ENCODE data around the gene MATN4. TPM values are rescaled to one million over a fixed set of nuclear protein-coding genes. Genes with fewer than 3 reads are reported as not detected.

The MATN4 gene
- total and polyA plus RNA-seq, 4 donors: 3.6 to 21.2 (median 11.5) TPM

DNA sequence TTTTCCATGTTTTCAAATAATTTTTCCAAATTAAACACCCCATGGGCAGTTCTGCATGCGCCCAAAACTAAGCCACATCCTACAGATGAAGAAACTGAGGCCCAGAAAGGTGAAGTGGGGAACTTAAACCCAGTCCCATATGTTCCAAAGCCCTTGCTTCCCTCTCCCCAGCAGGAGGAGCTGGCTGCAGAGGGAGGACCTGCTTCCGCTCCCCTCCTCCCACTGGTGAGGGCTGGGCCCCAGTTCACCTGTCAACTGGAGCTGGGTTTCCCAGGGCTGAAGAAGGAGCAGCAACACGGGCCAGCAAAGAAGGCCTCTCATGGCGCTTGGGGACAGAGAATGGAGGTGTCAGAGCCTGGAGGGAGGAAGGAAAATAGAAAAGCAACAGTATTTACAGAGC lies 2.8 kb downstream of the MATN4 start:
- WGBS (ENCODE audit: insufficient coverage): 17% methylated on average over 1 of the region's 4 CpGs
- Histone ChIP-seq H3K4me3 (ENCODE audit: low read depth, low read length) (no peak overlapping the region), H3K4me1 (ENCODE audit: control insufficient read depth, insufficient read depth, low read length) (peaks cover 20% of the 10 kb centered on the region), H3K9me3 (ENCODE audit: control insufficient read depth, insufficient read depth, low read length) (no peaks in the 10 kb centered on the region), H3K36me3 (ENCODE audit: control insufficient read depth, insufficient read depth, low read length) (peaks cover 2% of the 10 kb centered on the region), H3K27me3 (ENCODE audit: control insufficient read depth, insufficient read depth, low read length) (peaks cover 38% of the 10 kb centered on the region), H3K27ac (ENCODE audit: low read depth, low read length) (no peak overlapping the region)
- no peak for DNase-seq (ENCODE audit: low read depth in 4 of 6, low spot score in 6 of 6)

DNA sequence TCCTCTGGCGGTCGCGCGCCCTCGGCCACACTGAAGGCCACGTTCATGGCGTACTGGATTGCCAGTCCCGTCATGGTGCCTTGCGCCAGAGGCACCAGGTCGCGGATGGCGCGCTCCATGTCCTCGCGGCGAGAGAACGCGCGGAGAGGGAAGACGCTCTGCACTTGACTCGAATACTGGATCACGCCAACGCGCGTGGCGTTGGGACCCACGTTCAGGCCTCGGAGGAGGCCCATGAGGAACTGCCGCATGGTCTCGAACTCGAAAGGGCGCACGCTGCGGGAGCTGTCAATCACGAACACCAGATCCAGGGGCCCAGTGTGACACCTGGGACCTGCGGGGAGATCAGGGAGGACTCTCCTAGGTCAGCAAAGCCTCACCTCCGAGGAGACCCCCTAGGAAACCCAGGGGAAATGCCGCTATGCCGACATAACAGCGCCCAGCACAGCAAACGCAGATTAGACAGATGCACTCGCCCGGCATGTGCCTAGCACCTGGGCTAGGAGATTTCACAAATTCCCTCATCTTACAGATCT lies 3.6 kb downstream of the MATN4 start:
- H3K27me3 ChIP-seq (ENCODE audit: control insufficient read depth, insufficient read depth, low read length): peaks cover 38% of the 10 kb centered on the region

DNA sequence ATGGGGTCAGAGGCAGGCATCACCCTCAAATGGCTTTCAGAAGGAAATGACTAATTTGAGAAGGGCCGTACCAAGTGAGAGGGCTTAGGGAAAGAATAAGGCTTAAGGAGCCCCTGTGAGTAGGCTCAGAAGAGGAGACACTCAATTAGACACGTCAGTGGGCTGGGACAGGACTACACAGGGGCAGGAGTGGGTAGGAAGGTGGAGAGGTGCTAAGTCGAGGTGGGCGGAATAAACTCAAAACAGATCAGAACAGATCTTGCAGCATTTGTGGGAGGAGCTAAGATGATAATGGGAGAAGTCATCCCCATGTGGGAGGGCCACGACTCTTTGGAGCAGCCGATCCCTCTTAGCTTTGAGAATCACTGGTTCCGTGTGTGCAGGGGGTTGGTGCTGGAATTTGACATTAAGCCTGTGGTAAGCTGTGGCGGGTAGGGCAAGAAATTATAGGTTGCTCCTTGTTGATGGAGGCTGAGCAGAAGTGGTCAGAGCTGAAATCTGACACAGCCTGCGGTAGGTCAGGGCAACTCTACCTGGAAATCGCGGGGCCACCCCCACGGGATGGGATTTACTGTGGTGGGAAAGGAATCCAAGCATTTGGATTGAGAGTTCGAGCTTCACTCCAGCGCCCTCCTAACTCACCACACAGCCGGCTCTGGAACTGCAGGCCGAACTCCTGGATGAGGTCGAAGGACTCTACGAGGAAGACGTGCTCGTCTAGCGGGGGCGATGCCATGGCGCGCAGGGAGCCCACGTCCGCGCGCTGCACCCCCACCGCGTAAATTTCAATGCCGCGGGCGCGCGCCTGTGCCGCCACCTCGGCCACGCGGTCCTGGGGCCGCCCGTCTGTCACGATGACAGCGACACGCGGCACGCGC lies 4.3 kb downstream of the MATN4 start:
- Histone ChIP-seq H3K9me3 (ENCODE audit: control insufficient read depth, insufficient read depth, low read length) (no peaks in the 10 kb centered on the region), H3K4me3 (ENCODE audit: low read depth, low read length) (no peak overlapping the region), H3K36me3 (ENCODE audit: control insufficient read depth, insufficient read depth, low read length) (peaks cover 2% of the 10 kb centered on the region), H3K4me1 (ENCODE audit: control insufficient read depth, insufficient read depth, low read length) (peaks cover 20% of the 10 kb centered on the region), H3K27me3 (ENCODE audit: control insufficient read depth, insufficient read depth, low read length) (peaks cover 38% of the 10 kb centered on the region), H3K27ac (ENCODE audit: low read depth, low read length) (no peak overlapping the region)
- WGBS (ENCODE audit: insufficient coverage): 61% methylated on average over 42 of the region's 47 CpGs
- peak in 1 of 6 donors; percentile 25 for DNase-seq (ENCODE audit: low read depth in 4 of 6, low spot score in 6 of 6)

More for the DNA sequence above, 3.6 kb downstream of the MATN4 start:
- Histone ChIP-seq H3K9me3 (ENCODE audit: control insufficient read depth, insufficient read depth, low read length) (no peaks in the 10 kb centered on the region), H3K4me3 (ENCODE audit: low read depth, low read length) (no peak overlapping the region), H3K36me3 (ENCODE audit: control insufficient read depth, insufficient read depth, low read length) (peaks cover 2% of the 10 kb centered on the region), H3K4me1 (ENCODE audit: control insufficient read depth, insufficient read depth, low read length) (peaks cover 20% of the 10 kb centered on the region), H3K27ac (ENCODE audit: low read depth, low read length) (no peak overlapping the region)
- 78% methylated on average over 43 of the region's 43 CpGs for WGBS (ENCODE audit: insufficient coverage)
- DNase-seq (ENCODE audit: low read depth in 4 of 6, low spot score in 6 of 6): peak in 1 of 6 donors; percentile 3

DNA sequence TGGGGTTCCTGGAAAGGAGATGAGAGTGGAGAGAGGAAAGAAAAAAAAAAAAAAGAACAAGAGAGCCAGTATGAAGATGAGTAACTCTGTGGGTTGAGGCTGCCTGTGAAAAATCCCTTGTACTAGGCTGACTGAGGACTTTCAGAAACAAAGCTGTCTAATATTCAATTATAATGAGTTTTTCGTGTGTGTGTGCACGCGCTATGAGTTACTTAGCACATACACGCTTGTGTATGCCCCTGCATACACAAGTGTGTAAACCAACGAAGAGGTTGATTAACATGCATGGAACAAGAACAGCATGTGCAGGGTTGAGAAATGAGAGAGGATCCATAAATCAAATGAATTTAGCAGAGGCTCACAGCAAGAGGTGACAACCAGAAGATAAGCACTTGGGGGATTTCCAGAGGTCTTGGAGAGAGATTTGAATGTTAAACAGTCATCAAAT lies 6.3 kb downstream of the MATN4 start:
- 64% methylated on average over 5 of the region's 5 CpGs for WGBS (ENCODE audit: insufficient coverage)
- DNase-seq (ENCODE audit: low read depth in 4 of 6, low spot score in 6 of 6): peak in 2 of 6 donors; percentile 39 to 63
- Histone ChIP-seq H3K9me3 (ENCODE audit: control insufficient read depth, insufficient read depth, low read length) (no peaks in the 10 kb centered on the region), H3K36me3 (ENCODE audit: control insufficient read depth, insufficient read depth, low read length) (peaks cover 4% of the 10 kb centered on the region), H3K27me3 (ENCODE audit: control insufficient read depth, insufficient read depth, low read length) (peaks cover 26% of the 10 kb centered on the region), H3K4me1 (ENCODE audit: control insufficient read depth, insufficient read depth, low read length) (peaks cover 7% of the 10 kb centered on the region), H3K4me3 (ENCODE audit: low read depth, low read length) (no peak overlapping the region), H3K27ac (ENCODE audit: low read depth, low read length) (no peak overlapping the region)

DNA sequence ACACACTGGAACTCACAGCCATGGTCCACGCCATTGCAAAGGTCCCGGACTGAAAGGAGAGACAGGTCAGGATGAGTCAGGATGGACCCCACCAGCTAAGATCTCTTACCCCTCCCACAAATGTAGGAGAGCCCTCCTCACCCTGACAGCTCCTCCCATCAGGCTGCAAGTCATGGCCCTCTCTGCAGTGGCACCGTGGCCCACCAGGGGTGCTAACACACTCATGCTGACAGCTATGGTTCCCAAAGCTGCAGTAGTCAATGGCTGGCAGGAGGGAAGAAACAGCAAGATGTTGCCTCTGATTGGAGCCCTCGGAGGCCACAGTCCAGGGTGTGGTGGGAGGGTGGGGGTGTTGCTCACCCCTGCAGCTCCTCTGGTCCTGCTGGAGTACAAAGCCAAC lies 7.1 kb downstream of the MATN4 start:
- DNase-seq (ENCODE audit: low read depth in 4 of 6, low spot score in 6 of 6): peak in 1 of 6 donors; percentile 19
- Histone ChIP-seq H3K27ac (ENCODE audit: low read depth, low read length) (no peak overlapping the region), H3K27me3 (ENCODE audit: control insufficient read depth, insufficient read depth, low read length) (peaks cover 18% of the 10 kb centered on the region), H3K4me3 (ENCODE audit: low read depth, low read length) (no peak overlapping the region), H3K36me3 (ENCODE audit: control insufficient read depth, insufficient read depth, low read length) (peaks cover 4% of the 10 kb centered on the region), H3K9me3 (ENCODE audit: control insufficient read depth, insufficient read depth, low read length) (no peaks in the 10 kb centered on the region), H3K4me1 (ENCODE audit: control insufficient read depth, insufficient read depth, low read length) (no peaks in the 10 kb centered on the region)
- 44% methylated on average over 4 of the region's 4 CpGs for WGBS (ENCODE audit: insufficient coverage)

DNA sequence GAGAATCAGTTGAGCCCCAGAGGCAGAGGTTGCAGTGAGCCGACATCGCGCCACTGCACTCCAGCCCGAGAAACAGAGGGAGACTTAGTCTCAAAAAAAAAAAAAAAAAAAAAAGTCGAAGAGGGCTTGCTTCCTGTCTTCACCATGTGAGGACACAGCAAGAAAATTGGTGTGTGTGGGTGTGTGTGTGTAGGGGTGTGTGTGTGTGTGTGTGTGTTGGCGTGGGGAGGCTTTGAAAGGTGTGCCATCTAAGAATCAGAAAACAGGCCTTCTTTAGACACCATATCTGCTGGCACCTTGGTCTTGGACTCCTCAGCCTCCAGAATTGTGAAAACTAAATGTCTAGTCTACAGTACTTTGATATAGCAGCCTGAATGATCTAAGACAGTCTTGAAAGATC lies 8.3 kb downstream of the MATN4 start:
- Histone ChIP-seq H3K27ac (ENCODE audit: low read depth, low read length) (no peak overlapping the region), H3K4me1 (ENCODE audit: control insufficient read depth, insufficient read depth, low read length) (no peaks in the 10 kb centered on the region), H3K36me3 (ENCODE audit: control insufficient read depth, insufficient read depth, low read length) (peaks cover 4% of the 10 kb centered on the region), H3K27me3 (ENCODE audit: control insufficient read depth, insufficient read depth, low read length) (peaks cover 11% of the 10 kb centered on the region), H3K4me3 (ENCODE audit: low read depth, low read length) (no peak overlapping the region), H3K9me3 (ENCODE audit: control insufficient read depth, insufficient read depth, low read length) (no peaks in the 10 kb centered on the region)
- no peak for DNase-seq (ENCODE audit: low read depth in 4 of 6, low spot score in 6 of 6)
- 100% methylated on average over 4 of the region's 6 CpGs for WGBS (ENCODE audit: insufficient coverage)

DNA sequence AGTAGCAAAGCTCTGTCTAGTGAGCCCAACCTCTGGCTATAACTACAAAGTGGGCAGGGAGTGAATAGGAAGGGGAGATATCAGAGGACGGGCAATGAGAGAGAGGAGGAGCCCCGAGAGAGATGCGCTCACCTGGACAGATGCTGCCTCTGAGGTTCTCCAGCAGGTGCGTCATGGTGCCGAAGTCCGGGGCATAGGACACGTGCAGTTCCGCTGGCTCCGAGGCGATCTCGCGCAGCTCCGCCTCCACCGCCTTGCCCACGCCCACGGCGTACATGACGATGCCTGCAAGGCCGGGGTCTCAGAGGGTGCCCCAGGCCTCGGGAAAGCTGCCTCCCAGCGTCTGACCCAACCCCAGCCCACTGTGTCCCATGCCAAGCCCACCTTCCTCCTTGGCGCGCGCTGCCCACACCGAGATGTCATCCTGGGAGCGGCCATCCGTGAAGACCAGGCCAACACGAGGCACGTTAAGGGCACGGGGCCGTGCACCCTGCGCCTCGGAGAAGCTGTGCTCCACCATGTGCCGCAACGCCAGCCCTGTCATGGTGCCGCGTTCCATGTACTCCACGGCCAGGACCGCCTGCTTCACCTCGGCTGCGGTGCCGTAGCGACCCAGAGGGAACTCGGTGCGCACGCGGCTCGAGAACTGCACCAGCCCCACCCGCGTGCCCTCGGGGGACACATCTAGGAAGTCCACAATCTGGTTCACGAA lies 10.2 kb downstream of the MATN4 start:
- no peak for DNase-seq (ENCODE audit: low read depth in 4 of 6, low spot score in 6 of 6)
- no peaks in the 10 kb centered on the region for H3K27me3 ChIP-seq (ENCODE audit: control insufficient read depth, insufficient read depth, low read length)

DNA sequence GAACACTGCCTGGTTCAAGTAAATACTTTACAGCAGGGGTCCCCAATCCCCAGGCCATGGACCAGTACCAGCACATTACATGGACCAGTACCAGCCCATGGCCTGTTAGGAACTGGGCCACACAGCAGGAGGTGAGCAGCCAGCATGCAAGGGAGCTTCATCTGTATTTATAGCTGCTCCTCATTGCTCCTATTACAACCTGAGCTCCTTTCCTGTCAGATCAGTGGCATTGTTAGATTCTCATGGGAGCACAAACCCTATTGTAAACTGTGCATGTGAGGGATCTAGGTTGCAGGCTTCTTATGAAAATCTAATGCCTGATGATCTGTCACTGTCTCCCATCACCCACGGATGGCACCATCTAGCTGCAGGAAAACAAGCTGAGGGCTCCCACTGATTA lies 13.4 kb downstream of the MATN4 start:
- H3K36me3 ChIP-seq (ENCODE audit: control insufficient read depth, insufficient read depth, low read length): peaks cover 2% of the 10 kb centered on the region
- H3K27me3 ChIP-seq (ENCODE audit: control insufficient read depth, insufficient read depth, low read length): no peaks in the 10 kb centered on the region
- H3K9me3 ChIP-seq (ENCODE audit: control insufficient read depth, insufficient read depth, low read length): no peaks in the 10 kb centered on the region
- H3K4me3 ChIP-seq (ENCODE audit: low read depth, low read length): no peak overlapping the region
- WGBS (ENCODE audit: insufficient coverage): no CpG with 5 or more reads among the region's 1 CpG
- peaks cover 27% of the 10 kb centered on the region for H3K4me1 ChIP-seq (ENCODE audit: control insufficient read depth, insufficient read depth, low read length)
- DNase-seq (ENCODE audit: low read depth in 4 of 6, low spot score in 6 of 6): no peak
- H3K27ac ChIP-seq (ENCODE audit: low read depth, low read length): no peak overlapping the region

More for the DNA sequence above, 10.2 kb downstream of the MATN4 start:
- Histone ChIP-seq H3K4me3 (ENCODE audit: low read depth, low read length) (no peak overlapping the region), H3K4me1 (ENCODE audit: control insufficient read depth, insufficient read depth, low read length) (peaks cover 10% of the 10 kb centered on the region), H3K9me3 (ENCODE audit: control insufficient read depth, insufficient read depth, low read length) (no peaks in the 10 kb centered on the region), H3K27ac (ENCODE audit: low read depth, low read length) (no peak overlapping the region), H3K36me3 (ENCODE audit: control insufficient read depth, insufficient read depth, low read length) (peaks cover 2% of the 10 kb centered on the region)
- WGBS (ENCODE audit: insufficient coverage): 93% methylated on average over 52 of the region's 52 CpGs

DNA sequence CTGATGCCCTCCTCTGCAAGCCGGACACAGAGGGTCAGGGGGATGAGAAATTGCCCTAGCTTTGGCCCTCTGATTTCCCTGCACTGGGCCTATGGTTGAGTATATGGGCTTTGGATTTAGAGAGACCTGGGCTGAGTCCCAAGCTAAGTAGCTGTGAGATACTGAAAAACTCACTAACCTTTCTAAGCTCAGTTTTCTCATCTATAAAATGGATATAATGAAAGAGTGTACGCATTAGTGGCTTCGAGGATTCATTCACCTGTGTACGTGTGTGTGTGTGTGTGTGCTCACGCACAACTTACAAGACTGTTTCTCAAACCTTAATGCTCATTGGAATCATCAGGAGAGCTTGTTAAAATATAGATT lies 14.1 kb downstream of the MATN4 start:
- peak overlapping the region; percentile 84 for H3K27ac ChIP-seq (ENCODE audit: low read depth, low read length)
- no peak for DNase-seq (ENCODE audit: low read depth in 4 of 6, low spot score in 6 of 6)
- H3K27me3 ChIP-seq (ENCODE audit: control insufficient read depth, insufficient read depth, low read length): no peaks in the 10 kb centered on the region
- H3K9me3 ChIP-seq (ENCODE audit: control insufficient read depth, insufficient read depth, low read length): no peaks in the 10 kb centered on the region
- H3K4me1 ChIP-seq (ENCODE audit: control insufficient read depth, insufficient read depth, low read length): peaks cover 27% of the 10 kb centered on the region
- WGBS (ENCODE audit: insufficient coverage): 0% methylated on average over 1 of the region's 5 CpGs
- peaks cover 2% of the 10 kb centered on the region for H3K36me3 ChIP-seq (ENCODE audit: control insufficient read depth, insufficient read depth, low read length)
- H3K4me3 ChIP-seq (ENCODE audit: low read depth, low read length): peak overlapping the region; percentile 44
